HL-60/S4 treated with retinoic acid at 250 ng/mL for 4 days and 3 days (cell line): ENCODE measurements around the gene NTN1.
"Not testable (repeated sequence)": the region's sequence is repeated elsewhere in the genome, so short reads cannot be mapped to it uniquely, and the experiment has no call there.

Experiments used
- in situ Hi-C: fragments of 300-500 bp; cut with MboI; formaldehyde crosslinking; loops from 2 replicates; pipeline ENCODE4 v1.7.0; 2022; ENCODE audit warnings: low sequenced_read_pairs

Gene NTN1

GRCh38 chr17:9151740-9152139, 130.4 kb downstream of the NTN1 start:
- in situ Hi-C loops, result not testable (repeated sequence)

GRCh38 chr17:9158544-9159452, 137.5 kb downstream of the NTN1 start:
- in situ Hi-C loops, result no loop called here

- in situ Hi-C loops, result no loop called here
Measured at GRCh38 chr17:9162275-9162985, 141.1 kb downstream of the NTN1 start.

- in situ Hi-C loops, result no loop called here
Measured at GRCh38 chr17:9166788-9167187, 145.5 kb downstream of the NTN1 start.

DNA sequence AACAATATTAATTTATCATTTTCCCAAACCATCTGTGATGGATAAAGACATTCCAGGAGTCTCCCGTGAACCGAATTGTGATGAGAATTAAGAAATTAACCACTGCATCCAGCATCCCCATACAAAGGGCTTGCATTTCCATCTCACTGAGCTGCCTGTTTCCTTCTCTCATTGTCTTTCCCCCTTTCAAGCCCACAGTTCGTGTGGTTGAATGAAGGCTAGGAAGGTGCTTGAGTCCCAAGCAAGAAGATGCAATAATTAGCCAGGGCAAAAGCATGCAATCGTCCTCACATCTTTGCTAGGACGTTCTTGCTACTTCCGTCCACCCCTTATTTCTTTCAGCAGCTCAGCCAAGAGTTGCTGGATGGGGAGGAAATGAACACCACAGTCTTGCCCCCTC, 146.1 kb downstream of the NTN1 start:
- in situ Hi-C loops, result no loop called here

GRCh38 chr17:9169116-9169515, 147.8 kb downstream of the NTN1 start:
- in situ Hi-C loops, result no loop called here

DNA sequence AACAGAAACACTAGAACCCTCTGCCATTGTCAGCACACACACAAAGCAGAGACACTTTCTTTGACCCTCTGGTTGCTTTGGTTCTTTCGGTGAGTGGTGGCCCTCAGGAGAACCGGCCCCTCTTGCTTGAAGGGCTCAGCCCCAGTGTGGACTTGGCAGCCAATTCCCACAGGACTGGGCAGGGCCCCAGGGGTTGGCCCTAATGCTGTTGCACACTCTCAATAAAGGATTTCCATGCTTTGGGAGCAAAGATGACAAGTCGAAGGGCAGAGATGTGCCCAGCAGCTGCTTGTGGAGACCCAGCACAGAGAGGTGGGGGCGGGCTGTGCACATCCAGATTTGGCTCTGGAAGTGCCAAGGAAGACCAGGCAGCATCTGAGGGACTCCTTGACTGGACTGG, 149.0 kb downstream of the NTN1 start:
- in situ Hi-C loops, result no loop called here

DNA sequence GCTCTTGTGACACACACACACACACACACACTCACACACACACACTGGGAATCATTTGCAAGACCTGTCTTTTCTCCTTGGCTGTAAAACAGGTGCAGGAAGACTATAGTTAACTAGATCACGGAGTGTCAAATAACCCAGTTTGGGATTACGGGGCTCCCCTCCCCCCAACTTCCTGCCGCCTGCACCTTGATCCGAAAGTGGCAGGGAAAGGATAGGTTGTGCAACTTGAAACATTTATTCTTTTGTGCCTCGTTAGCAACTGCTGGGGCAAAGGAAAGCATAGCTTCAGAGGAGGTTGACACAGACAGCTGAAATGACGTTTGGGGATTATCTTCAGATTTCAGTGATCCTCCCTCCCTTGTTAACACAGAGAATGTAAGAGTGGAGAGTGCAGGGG, 149.5 kb downstream of the NTN1 start:
- in situ Hi-C loops, result no loop called here

DNA sequence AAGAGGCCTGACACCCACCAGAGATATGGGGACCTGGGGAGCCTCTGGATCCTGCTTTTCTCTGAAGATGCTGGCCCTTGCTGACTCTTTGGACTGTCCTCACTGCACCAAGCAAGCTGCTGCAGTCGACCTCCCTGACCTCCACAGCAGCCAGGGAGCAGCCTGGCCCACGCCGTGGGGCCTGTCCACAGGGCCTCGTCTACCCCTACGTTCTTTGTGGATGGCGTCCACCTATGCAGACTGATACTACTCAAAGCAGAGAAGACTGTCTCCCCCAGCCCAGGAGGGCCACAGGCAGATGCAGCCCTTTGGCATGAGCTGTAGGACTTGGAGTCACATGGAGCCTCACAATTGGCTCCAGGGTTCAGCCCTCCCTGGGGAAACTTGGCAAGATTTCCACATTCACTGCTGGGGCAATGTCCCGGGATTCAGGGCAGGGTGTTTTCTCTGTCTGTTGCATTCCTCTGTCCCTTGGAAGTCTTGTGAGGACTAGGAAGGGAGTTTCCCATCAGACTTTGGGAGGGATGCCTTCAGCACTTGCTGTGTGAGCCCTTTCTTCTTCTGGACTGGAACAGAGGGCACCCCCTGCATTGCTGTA, 152.2 kb downstream of the NTN1 start:
- in situ Hi-C loops, result no loop called here

DNA sequence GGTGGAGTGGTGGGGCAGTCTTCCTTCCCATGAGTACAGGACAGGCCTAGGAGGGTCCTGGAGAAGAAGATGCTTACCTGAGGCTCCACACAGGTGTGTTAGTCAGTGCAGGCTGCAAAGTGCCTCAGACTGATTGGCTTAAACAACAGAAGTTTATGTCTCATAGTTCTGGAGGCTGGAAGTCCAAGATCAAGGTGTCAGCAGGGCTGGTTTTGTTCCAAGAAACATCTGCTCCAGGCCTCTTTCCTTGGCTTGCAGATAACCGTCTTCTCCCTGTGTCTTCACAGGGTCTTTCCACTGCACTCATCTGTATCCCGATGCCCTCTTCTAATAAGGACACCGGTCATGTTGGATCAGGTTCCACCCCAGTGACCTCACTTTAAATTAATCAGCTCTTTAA, 153.0 kb downstream of the NTN1 start:
- in situ Hi-C loops, result no loop called here

DNA sequence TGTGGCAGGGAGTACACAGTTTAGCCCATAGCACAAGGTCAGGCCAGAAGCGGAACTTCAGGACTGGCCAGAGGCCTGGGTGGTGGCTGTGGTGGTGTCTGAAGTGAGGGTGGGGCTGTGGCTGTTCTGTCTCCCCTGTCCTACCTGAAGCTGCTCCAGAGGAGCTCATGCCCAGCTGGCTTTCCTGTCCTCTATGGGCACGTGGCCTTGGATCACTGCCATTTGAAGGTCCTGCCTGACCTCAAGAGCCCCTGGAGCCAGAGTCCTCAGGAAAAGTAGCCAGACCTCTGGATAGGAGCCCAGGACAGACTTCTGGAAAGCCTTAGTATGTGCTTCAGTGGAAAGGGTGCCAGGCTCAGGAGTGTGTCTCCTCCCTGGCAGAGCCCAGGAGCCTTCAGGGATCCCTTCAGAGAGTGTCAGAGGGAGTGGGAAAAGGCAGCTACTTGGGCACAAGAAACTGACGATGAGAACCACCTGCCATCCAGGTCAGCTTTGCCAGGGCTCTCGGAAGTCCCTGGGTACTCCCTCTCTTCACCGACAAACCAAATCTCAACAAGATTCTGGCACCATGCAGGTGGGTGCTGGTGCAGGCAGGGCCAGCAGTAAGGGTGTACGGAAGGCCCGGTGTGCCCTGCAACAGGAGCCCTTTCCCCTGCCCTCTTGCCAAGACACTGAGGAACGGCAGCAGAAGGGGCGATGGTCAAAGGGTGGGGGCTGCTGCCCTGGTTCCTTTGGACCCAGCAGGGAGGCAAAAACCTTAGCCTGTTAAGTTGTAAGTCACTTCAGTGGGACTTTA, 153.7 kb downstream of the NTN1 start:
- in situ Hi-C loops, result no loop called here

DNA sequence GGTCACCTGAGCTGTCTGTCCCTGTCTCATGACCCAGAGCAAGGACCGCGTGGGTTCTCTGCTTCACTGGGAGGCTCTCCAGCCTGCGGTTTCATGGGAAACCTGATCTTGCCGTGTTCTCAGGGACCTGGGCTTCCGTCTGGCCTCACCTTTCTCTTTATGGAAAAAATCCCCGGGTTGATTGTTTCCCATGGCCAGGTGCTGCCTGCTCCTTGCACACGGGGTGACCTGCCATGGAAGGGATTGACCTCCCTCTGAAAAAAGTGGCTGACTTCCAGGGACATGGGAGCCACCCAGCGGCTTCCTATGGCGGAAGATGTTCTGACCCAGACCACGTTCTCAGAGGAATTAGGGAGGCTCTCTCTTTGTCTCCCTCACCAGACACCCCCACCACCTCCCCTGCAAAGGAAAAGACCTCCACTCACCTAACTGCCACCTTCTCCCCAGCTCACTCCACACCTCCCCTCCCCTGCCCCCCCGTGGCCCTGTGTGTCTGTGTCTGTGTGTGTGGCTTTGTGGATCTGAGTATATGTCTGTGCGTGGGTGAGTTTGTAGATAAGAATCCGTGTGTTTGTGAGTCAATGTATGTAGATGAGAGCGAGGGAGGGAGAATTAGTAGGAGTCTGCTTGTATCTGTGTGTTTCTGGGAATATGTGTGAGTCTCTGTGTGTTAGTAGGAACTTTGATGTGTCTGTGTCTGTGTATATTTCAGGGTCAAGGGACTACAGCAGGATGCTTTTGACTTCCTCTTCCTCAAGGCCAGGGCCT, 154.6 kb downstream of the NTN1 start:
- in situ Hi-C loops, result no loop called here

DNA sequence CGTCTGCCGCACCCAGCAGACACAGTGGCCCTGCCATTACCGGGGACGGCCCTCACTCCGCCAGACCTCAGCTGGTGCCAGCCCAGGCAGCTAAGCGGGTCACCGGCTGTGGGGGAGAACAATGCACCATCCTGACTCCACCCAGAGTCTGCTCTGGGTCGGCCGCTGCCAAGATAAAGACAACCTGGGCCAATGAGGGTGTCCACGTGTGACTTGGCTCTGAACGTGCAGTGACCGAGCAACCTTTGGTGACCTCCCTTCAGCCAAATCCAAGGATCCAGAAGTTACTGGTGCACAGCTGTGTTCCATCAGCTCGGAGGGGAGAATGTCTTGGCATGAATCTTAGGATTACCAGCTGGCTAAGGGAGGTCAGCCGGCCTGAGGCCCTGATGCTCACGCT, 155.9 kb downstream of the NTN1 start:
- in situ Hi-C loops, result no loop called here

GRCh38 chr17:9178319-9178718, 157.0 kb downstream of the NTN1 start:
- in situ Hi-C loops, result no loop called here

DNA sequence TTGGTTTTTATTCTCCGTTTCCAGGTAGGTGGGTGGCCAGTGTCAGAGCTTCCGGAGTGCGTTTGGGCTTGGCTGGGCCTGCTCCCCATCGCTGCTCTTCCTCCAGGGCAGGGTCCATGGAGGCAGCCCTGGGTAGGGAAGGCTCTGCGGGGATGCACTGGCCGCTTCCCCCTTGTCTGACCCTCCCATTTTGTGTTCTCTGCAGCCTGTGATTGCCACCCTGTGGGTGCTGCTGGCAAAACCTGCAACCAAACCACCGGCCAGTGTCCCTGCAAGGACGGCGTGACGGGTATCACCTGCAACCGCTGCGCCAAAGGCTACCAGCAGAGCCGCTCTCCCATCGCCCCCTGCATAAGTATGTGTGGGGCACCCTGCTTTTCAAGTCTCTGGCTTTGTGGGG, 158.3 kb downstream of the NTN1 start:
- in situ Hi-C loops, result no loop called here

GRCh38 chr17:9181640-9182039, 160.3 kb downstream of the NTN1 start:
- in situ Hi-C loops, result no loop called here

DNA sequence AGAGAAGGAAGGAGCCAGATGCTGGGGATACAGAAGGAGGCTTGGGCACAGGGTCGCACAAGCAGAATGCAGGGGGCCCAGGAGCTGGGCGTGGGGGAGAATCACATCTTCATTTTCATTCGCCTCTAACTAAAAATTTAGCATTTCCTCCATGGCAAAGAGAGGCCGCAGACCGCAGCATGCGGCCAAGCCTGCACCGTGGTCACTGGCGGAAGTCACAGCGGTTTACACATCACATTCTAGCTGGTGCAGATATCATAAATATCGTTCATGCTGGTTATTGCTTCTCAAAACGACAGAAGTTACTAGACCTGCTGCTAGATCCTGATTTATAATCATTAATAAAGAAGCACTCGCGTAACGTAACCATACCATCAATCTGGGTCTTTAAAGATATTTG, 162.0 kb downstream of the NTN1 start:
- in situ Hi-C loops, result no loop called here

DNA sequence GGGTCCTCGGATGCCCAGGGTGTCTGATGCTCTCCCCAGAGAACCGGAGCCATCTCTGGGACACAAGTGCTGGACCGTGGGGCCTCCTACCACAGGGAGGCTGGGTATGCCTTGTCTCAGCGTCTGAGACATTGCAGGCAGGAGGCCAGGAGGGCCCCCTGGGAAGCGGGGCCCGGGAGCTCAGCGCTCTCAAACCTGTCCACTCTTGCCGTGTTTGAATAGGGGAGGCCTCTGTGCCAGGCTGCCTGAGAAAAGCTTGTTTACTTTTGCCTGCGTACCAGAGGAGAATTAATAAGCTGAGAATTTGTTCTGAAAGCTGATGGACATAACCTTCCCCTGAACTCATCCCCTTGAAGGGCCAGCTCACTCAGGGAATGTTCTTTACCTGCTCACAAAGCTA, 163.8 kb downstream of the NTN1 start:
- in situ Hi-C loops, result no loop called here

DNA sequence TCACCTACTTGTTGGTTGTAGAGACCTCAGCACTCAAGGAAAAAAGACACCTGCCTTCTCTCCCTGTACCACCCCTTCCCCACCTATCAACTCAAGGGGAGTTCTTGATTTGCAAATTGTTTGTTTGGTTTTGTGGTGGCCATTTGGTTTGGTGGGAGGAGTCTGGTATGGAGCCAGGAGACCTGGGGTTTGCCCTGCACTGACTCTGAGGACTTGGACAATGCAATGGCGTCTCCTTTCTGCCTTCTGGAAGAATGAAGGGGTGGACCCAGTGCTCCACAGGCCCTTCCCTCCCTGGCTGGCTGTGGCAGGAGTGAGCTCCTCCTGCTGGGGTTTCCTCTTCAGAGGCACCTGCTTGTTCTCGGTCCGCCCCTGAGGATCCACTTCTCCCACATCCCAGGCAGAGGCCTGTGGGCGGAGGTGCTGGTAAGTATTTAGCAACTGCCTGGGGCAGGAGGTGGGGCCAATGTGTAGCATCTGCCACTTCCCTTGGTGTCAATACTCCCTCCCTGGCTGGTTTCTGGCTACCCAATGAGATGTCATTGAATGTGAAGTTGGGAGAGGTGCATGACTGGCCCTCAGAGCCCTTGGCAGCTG, 164.5 kb downstream of the NTN1 start:
- in situ Hi-C loops, result no loop called here

GRCh38 chr17:9187828-9188227, 166.5 kb downstream of the NTN1 start:
- in situ Hi-C loops, result no loop called here
